Measurements from ENCODE around the gene RPS17.
"Not testable (repeated sequence)": the region's sequence is repeated elsewhere in the genome, so short reads cannot be mapped to it uniquely, and the experiment has no call there.

- not testable (repeated sequence) for TF ChIP-seq DPF2 (IDR thresholded peaks at IDR 0.05); POLR2A (IDR thresholded peaks at IDR 0.05; ENCODE audit: low read depth, low read length)
These were observed 52.0 kb downstream of the RPS17 start for GRCh38 chr15:82488250-82488649.
